Natural killer cell (primary cell): ENCODE results near the gene MAGEB17. TPM values are rescaled to one million over a fixed set of nuclear protein-coding genes. Genes with fewer than 3 reads are reported as not detected.

Experiments used
- ATAC-seq, 3 donors: fragments of 150-1000 bp in 2 of 3; fragments of 200-7000 bp in 1 of 3; cut with Tn5 transposase; 1 replicate in 1 of 3; 2 replicates in 2 of 3; pipeline ENCODE4 v1.10.0; 2021; ENCODE audit warnings: mild to moderate bottlenecking in 2 of 3, moderate library complexity in 2 of 3
- DNase-seq, 2 donors: peaks; one replicate each; pipeline versions ENCODE4 v3.0.0 to v3.0.0-alpha.2; 2013 to 2021; ENCODE audit warnings: mixed read lengths in 1 of 2
- H3K27ac ChIP-seq: one replicate; pipeline ENCODE4 v1.5.1; 2013; ENCODE audit warnings: mild to moderate bottlenecking, low read length
- H3K27me3 ChIP-seq: one replicate; pipeline ENCODE4 v1.6.1; 2013; ENCODE audit warnings: low read length; ENCODE audit not compliant: control insufficient read depth, insufficient read depth
- H3K36me3 ChIP-seq: one replicate; pipeline ENCODE4 v1.6.1; 2013; ENCODE audit warnings: low read length; ENCODE audit not compliant: control insufficient read depth, insufficient read depth
- H3K4me1 ChIP-seq: one replicate; pipeline ENCODE4 v1.6.1; 2013; ENCODE audit warnings: low read length; ENCODE audit not compliant: control insufficient read depth, insufficient read depth
- H3K4me3 ChIP-seq: one replicate; pipeline ENCODE4 v1.5.1; 2013; ENCODE audit warnings: low read length
- H3K9me3 ChIP-seq: one replicate; pipeline ENCODE4 v1.6.1; 2013; ENCODE audit warnings: low read length; ENCODE audit not compliant: control insufficient read depth, insufficient read depth
- H3K27ac Mint-ChIP-seq, 2 donors: one replicate each; pipeline ENCODE4 v1.8.0; 2022; ENCODE audit warnings: mild to moderate bottlenecking in 2 of 2, mixed read lengths in 2 of 2, moderate library complexity in 1 of 2
- H3K27me3 Mint-ChIP-seq, 2 donors: one replicate each; pipeline ENCODE4 v1.8.0; 2022; ENCODE audit warnings: low read depth in 2 of 2, mixed read lengths in 2 of 2
- H3K36me3 Mint-ChIP-seq: one replicate; pipeline ENCODE4 v1.8.0; 2022; ENCODE audit warnings: mixed read lengths
- H3K4me1 Mint-ChIP-seq, 2 donors: one replicate each; pipeline ENCODE4 v1.8.0; 2022; ENCODE audit warnings: mixed read lengths in 2 of 2
- H3K4me3 Mint-ChIP-seq: one replicate; pipeline ENCODE4 v1.8.0; 2022; ENCODE audit warnings: mild to moderate bottlenecking, moderate library complexity, mixed read lengths
- H3K9me3 Mint-ChIP-seq, 2 donors: one replicate each; pipeline ENCODE4 v1.8.0; 2022; ENCODE audit warnings: mixed read lengths in 2 of 2
- WGBS: methylation state at CpG from one replicate; pipeline ENCODE4 v1.1.7; 2013; ENCODE audit warnings: missing lambda C conversion rate; ENCODE audit not compliant: insufficient coverage; 5-methylcytosine and 5-hydroxymethylcytosine counted together
- intact Hi-C: fragments of 100-400 bp; cut with micrococcal nuclease; formaldehyde crosslinking; loops from one replicate; pipeline ENCODE4 v1.14.2; 2022
- total RNA-seq, 4 donors: library from RNA; stranded (reverse); fragments of 120-200 nt in 1 of 4; gene quantifications; one replicate each; pipeline versions ENCODE4 v1.2.3 to v1.2.4, GENCODE V29; 2013 to 2022
- TF ChIP-seq, protein P1 (sequence below): fragments of 200-600 bp; IDR thresholded peaks from one replicate; pipeline ENCODE4 v1.8.0; 2022; ENCODE audit warnings: antibody characterized with exemption

MAGEB17 gene
- total RNA-seq, 3 donors from 2014 or later (not counting 1 experiment from before 2014, with no cell fraction given): not detected

DNA sequence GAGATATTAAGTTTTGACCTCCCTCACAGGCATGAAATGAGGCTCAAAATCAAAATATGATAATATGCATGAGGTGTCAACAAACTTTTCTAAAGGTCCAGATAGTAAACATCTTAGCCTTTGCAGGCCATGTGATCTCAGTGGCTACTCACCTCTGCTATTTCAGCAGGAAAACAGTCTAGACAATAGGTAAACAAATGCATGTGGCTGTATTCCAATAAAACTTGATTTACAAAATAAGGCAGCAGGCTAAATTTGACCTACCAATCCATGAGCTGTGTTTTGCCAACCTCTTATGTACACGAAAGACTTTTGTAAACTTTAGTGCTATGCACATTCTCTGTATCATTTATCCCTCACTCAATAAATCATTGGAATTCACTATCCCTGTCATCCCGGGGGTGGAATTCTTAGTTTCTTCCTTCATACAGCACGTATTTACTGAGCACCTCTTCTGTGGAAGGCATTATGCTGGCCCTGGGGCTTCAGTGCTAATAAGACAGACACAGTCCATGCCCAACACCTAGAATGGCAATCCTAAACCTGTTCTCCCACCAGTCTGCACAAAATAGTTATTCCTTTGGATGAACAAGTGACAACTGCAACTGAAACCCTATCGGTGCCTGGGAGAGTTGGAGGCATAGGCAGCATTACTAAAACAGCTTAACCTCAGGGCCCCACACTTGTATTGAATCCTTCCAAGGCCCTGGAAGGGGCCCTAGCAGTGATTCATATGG lies 19.9 kb downstream of the MAGEB17 start:
- no peaks in the 10 kb centered on the region for H3K36me3 ChIP-seq
- H3K27me3 ChIP-seq: no peaks in the 10 kb centered on the region
- Mint-ChIP-seq H3K4me3 (no peak overlapping the region), H3K36me3 (no peaks in the 10 kb centered on the region), H3K9me3 (no peaks in the 10 kb centered on the region), H3K4me1 (no peaks in the 10 kb centered on the region), H3K27ac (no peak overlapping the region), H3K27me3 (peaks cover 0 to 22% of the 10 kb centered on the region in 2 donors)
- no peaks in the 10 kb centered on the region for H3K4me1 ChIP-seq
- no peaks in the 10 kb centered on the region for H3K9me3 ChIP-seq
- WGBS: 65% methylated on average over 4 of the region's 4 CpGs
- TF ChIP-seq, protein P1, sequence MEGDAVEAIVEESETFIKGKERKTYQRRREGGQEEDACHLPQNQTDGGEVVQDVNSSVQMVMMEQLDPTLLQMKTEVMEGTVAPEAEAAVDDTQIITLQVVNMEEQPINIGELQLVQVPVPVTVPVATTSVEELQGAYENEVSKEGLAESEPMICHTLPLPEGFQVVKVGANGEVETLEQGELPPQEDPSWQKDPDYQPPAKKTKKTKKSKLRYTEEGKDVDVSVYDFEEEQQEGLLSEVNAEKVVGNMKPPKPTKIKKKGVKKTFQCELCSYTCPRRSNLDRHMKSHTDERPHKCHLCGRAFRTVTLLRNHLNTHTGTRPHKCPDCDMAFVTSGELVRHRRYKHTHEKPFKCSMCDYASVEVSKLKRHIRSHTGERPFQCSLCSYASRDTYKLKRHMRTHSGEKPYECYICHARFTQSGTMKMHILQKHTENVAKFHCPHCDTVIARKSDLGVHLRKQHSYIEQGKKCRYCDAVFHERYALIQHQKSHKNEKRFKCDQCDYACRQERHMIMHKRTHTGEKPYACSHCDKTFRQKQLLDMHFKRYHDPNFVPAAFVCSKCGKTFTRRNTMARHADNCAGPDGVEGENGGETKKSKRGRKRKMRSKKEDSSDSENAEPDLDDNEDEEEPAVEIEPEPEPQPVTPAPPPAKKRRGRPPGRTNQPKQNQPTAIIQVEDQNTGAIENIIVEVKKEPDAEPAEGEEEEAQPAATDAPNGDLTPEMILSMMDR: no peak
- H3K27ac ChIP-seq: no peak overlapping the region
- H3K4me3 ChIP-seq: no peak overlapping the region
- ATAC-seq (no peak), DNase-seq (no peak)
- intact Hi-C loops: no loop called here

DNA sequence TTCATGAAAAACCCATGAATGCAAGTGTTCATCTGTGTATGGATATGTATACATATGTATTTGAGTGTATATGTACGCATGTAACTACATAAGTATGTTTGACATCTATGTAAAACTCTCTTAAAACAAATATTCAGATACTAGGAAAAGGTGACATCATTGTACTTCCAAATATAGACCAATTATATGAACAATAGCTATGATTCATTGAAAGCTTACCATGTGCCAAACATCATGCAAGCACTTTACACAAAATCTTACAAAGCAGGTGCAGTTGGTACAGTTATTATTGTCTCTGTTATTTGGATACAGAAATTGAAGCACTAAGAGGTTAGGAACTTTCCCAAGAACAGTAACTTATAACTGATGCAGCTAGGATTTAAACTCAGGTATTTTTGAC lies 21.4 kb downstream of the MAGEB17 start:
- no peaks in the 10 kb centered on the region for H3K9me3 ChIP-seq

DNA sequence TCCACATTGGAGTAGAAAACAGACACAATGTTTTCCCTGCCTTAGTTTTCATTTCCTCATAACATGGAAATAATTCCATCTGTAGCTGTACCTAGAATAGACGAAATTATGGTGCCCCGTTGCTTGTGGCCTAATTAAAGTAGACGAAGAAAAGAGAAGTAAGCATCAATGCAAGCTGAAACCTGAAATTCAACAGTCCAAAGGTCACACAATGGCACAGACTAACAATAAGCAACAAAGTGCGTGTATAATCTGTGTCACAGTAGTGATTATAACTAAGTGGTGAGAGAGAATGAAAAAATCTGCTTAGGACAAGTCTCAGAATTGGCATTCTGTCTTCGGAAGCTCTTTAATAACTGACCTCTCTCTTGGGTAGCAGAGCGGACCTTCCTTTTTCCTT lies 24.3 kb downstream of the MAGEB17 start:
- Histone ChIP-seq H3K4me1 (no peaks in the 10 kb centered on the region), H3K4me3 (no peak overlapping the region), H3K9me3 (no peaks in the 10 kb centered on the region), H3K36me3 (no peaks in the 10 kb centered on the region), H3K27me3 (no peaks in the 10 kb centered on the region), H3K27ac (no peak overlapping the region)
- WGBS: 91% methylated on average over 5 of the region's 6 CpGs
- Mint-ChIP-seq H3K27ac (no peak overlapping the region), H3K4me3 (no peak overlapping the region), H3K27me3 (peaks cover 0 to 31% of the 10 kb centered on the region in 2 donors), H3K36me3 (no peaks in the 10 kb centered on the region), H3K9me3 (no peaks in the 10 kb centered on the region), H3K4me1 (no peaks in the 10 kb centered on the region)
- intact Hi-C loops: no loop called here
- ATAC-seq (no peak), DNase-seq (no peak)
- TF ChIP-seq, protein P1: no peak

More for the DNA sequence above, 21.4 kb downstream of the MAGEB17 start:
- intact Hi-C loops: no loop called here
- no peaks in the 10 kb centered on the region for H3K36me3 Mint-ChIP-seq
- Histone ChIP-seq H3K4me1 (no peaks in the 10 kb centered on the region), H3K4me3 (no peak overlapping the region), H3K36me3 (no peaks in the 10 kb centered on the region), H3K27me3 (no peaks in the 10 kb centered on the region), H3K27ac (no peak overlapping the region)
- no peaks in the 10 kb centered on the region for H3K4me1 Mint-ChIP-seq
- TF ChIP-seq, protein P1: no peak
- peaks cover 0 to 29% of the 10 kb centered on the region in 2 donors for H3K27me3 Mint-ChIP-seq
- no peak for ATAC-seq
- DNase-seq: no peak
- no peaks in the 10 kb centered on the region for H3K9me3 Mint-ChIP-seq
- no peak overlapping the region for H3K27ac Mint-ChIP-seq
- WGBS: no CpG with 5 or more reads among the region's 1 CpG
- H3K4me3 Mint-ChIP-seq: no peak overlapping the region

DNA sequence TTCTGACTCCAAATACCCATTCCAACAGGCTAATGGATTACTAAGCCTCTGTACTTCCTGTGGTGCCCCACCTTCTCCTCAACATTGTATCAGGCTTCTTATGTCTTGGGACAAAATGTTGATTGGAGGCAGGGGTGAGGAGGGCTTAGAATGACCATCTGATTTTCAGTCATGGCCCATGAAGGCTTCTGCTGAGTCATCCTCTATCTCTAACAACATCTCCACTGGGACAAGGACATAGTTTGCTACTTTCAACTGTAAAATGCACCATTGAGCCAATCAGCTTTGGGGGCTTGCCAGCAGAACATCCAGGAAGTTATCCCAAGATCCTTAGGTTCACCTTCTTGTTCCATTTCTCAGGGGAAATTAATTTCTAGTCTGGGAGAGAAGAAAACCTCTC lies 29.5 kb downstream of the MAGEB17 start:
- Histone ChIP-seq H3K27me3 (no peaks in the 10 kb centered on the region), H3K9me3 (no peaks in the 10 kb centered on the region), H3K36me3 (no peaks in the 10 kb centered on the region), H3K4me1 (no peaks in the 10 kb centered on the region), H3K27ac (no peak overlapping the region), H3K4me3 (no peak overlapping the region)
- ATAC-seq (no peak), DNase-seq (no peak)
- H3K4me1 Mint-ChIP-seq: no peaks in the 10 kb centered on the region
- TF ChIP-seq, protein P1: no peak
- peaks cover 6 to 60% of the 10 kb centered on the region in 2 donors for H3K27me3 Mint-ChIP-seq
- peaks cover 0 to 2% of the 10 kb centered on the region in 2 donors for H3K9me3 Mint-ChIP-seq
- intact Hi-C loops: no loop called here
- no peaks in the 10 kb centered on the region for H3K36me3 Mint-ChIP-seq
- no peak overlapping the region for H3K27ac Mint-ChIP-seq
- no peak overlapping the region for H3K4me3 Mint-ChIP-seq
